Ascending aorta (tissue), 2 donors: ENCODE data around the gene PRRC2A. TPM values are rescaled to one million over a fixed set of nuclear protein-coding genes. Genes with fewer than 3 reads are reported as not detected.

Experiments
- DNase-seq, 2 donors: peaks; one replicate each; pipeline ENCODE4 v3.0.0-alpha.2; 2019; ENCODE audit warnings: low spot score in 2 of 2
- H3K27ac ChIP-seq, 2 donors: fragments of 200-600 bp; sonication (generic); one replicate each; pipeline ENCODE4 v1.5.1; 2016 to 2017; ENCODE audit warnings: mild to moderate bottlenecking in 1 of 2
- H3K27me3 ChIP-seq: fragments of 200-600 bp; sonication (generic); one replicate; pipeline ENCODE4 v1.5.1; 2017
- H3K36me3 ChIP-seq, 2 donors: fragments of 200-600 bp; sonication (generic); one replicate each; pipeline ENCODE4 v1.5.1; 2016
- H3K4me1 ChIP-seq, 2 donors: fragments of 200-600 bp; sonication (generic); one replicate each; pipeline ENCODE4 v1.5.1; 2016 to 2017; ENCODE audit warnings: mild to moderate bottlenecking in 1 of 2
- H3K4me3 ChIP-seq, 2 donors: fragments of 200-600 bp; sonication (generic); one replicate each; pipeline ENCODE4 v1.5.1; 2016 to 2017; ENCODE audit warnings: mild to moderate bottlenecking in 1 of 2
- H3K9me3 ChIP-seq, 2 donors: fragments of 200-600 bp; sonication (generic); one replicate each; pipeline ENCODE4 v1.5.1; 2016
- intact Hi-C: fragments of 100-400 bp; cut with DNase I; formaldehyde crosslinking; loops from one replicate; pipeline ENCODE4 v1.15.1; 2023
- total RNA-seq: library from RNA; depleted of rRNA; stranded (reverse); fragments of >200 nt; gene quantifications from one replicate; pipeline ENCODE4 v1.1.0, GENCODE V29; 2016
- TF ChIP-seq, protein P1 (sequence below), 3 experiments: fragments of 200-600 bp in 2 of 3; fragments of 450-650 bp in 1 of 3; sonication (generic) in 2 of 3; IDR thresholded peaks; one replicate each; pipeline ENCODE4 v1.5.1; 2016 to 2019; ENCODE audit warnings: antibody characterized with exemption in 3 of 3, mild to moderate bottlenecking in 1 of 3, moderate library complexity in 1 of 3

PRRC2A gene
- total RNA-seq, 1 donor from 2014 or later = 171 TPM

DNA sequence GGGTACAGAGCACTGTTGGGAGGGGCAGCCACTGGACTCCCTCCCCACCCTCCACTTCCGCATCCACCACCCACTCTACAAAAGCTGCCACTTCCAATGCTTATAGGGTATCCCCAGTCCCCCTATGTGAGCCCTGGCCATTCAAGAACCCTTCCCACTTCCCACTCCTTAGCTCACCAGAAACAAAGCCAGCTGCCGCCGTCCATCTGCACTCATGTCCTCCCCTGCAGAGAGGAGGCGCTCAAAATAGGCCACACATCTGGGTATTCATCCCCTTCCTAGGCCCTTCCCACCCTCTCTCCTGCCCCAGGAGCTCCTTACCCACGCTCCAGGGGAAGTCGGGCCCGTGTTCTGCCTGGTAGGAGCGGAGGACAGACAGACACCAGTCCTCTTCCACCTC, 66.8 kb downstream of the PRRC2A start:
- no peaks in the 10 kb centered on the region for H3K9me3 ChIP-seq
- no peaks in the 10 kb centered on the region for H3K4me1 ChIP-seq
- DNase-seq = no peak
- H3K27me3 ChIP-seq = no peaks in the 10 kb centered on the region
- intact Hi-C loops = no loop called here
- TF ChIP-seq, protein P1, sequence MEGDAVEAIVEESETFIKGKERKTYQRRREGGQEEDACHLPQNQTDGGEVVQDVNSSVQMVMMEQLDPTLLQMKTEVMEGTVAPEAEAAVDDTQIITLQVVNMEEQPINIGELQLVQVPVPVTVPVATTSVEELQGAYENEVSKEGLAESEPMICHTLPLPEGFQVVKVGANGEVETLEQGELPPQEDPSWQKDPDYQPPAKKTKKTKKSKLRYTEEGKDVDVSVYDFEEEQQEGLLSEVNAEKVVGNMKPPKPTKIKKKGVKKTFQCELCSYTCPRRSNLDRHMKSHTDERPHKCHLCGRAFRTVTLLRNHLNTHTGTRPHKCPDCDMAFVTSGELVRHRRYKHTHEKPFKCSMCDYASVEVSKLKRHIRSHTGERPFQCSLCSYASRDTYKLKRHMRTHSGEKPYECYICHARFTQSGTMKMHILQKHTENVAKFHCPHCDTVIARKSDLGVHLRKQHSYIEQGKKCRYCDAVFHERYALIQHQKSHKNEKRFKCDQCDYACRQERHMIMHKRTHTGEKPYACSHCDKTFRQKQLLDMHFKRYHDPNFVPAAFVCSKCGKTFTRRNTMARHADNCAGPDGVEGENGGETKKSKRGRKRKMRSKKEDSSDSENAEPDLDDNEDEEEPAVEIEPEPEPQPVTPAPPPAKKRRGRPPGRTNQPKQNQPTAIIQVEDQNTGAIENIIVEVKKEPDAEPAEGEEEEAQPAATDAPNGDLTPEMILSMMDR (IDR thresholded peaks at IDR 0.05) = no peak
- H3K27ac ChIP-seq = no peak overlapping the region
- no peak overlapping the region for H3K4me3 ChIP-seq
- peaks cover 54 to 64% of the 10 kb centered on the region in 2 donors for H3K36me3 ChIP-seq

Other genes with a start within 250 kb of the PRRC2A start
- gene MICA, start 217.1 kb upstream of the PRRC2A start, total RNA-seq = 19.2 TPM
- gene MICB, start 122.6 kb upstream of the PRRC2A start, total RNA-seq = 0.11 TPM
- not detected for gene MCCD1, start 91.8 kb upstream of the PRRC2A start, total RNA-seq
- 134 TPM for gene DDX39B, start 78.7 kb upstream of the PRRC2A start, total RNA-seq
- gene ATP6V1G2, start 74.1 kb upstream of the PRRC2A start, total RNA-seq = not detected
- gene NFKBIL1, start 73.1 kb upstream of the PRRC2A start, total RNA-seq = 71.5 TPM
- gene LTA, start 48.4 kb upstream of the PRRC2A start, total RNA-seq = not detected
- 11.5 TPM for gene TNF, start 45.1 kb upstream of the PRRC2A start, total RNA-seq
- gene LTB, start 38.3 kb upstream of the PRRC2A start, total RNA-seq = not detected
- 21.4 TPM for gene LST1, start 34.4 kb upstream of the PRRC2A start, total RNA-seq
- gene NCR3, start 27.7 kb upstream of the PRRC2A start, total RNA-seq = not detected
- 1.7 TPM for gene AIF1, start 5.5 kb upstream of the PRRC2A start, total RNA-seq
- gene BAG6, start 31.9 kb downstream of the PRRC2A start, total RNA-seq = 255 TPM
- not detected for gene APOM, start 35.2 kb downstream of the PRRC2A start, total RNA-seq
- 20.9 TPM for gene C6orf47, start 40.1 kb downstream of the PRRC2A start, total RNA-seq
- gene GPANK1, start 44.3 kb downstream of the PRRC2A start, total RNA-seq = 9.8 TPM
- 148 TPM for gene CSNK2B, start 45.4 kb downstream of the PRRC2A start, total RNA-seq
- gene LY6G5B, start 49.3 kb downstream of the PRRC2A start, total RNA-seq = 24.1 TPM
- gene LY6G5C, start 60.4 kb downstream of the PRRC2A start, total RNA-seq = 0.96 TPM
- 28.0 TPM for gene ABHD16A, start 82.6 kb downstream of the PRRC2A start, total RNA-seq
- gene LY6G6F, start 86.2 kb downstream of the PRRC2A start, total RNA-seq = not detected
- gene LY6G6D, start 94.6 kb downstream of the PRRC2A start, total RNA-seq = not detected
- gene LY6G6C, start 101.0 kb downstream of the PRRC2A start, total RNA-seq = not detected
- not detected for gene MPIG6B, start 102.7 kb downstream of the PRRC2A start, total RNA-seq
- 150 TPM for gene DDAH2, start 108.6 kb downstream of the PRRC2A start, total RNA-seq
- 281 TPM for gene CLIC1, start 115.8 kb downstream of the PRRC2A start, total RNA-seq
- gene MSH5, start 119.3 kb downstream of the PRRC2A start, total RNA-seq = 17.7 TPM
- gene SAPCD1, start 141.9 kb downstream of the PRRC2A start, total RNA-seq = not detected
- gene VWA7, start 156.6 kb downstream of the PRRC2A start, total RNA-seq = not detected
- 48.3 TPM for gene VARS1, start 175.0 kb downstream of the PRRC2A start, total RNA-seq
- 61.3 TPM for gene LSM2, start 186.3 kb downstream of the PRRC2A start, total RNA-seq
- not detected for gene HSPA1L, start 194.6 kb downstream of the PRRC2A start, total RNA-seq
- 288 TPM for gene HSPA1A, start 194.8 kb downstream of the PRRC2A start, total RNA-seq
- 613 TPM for gene HSPA1B, start 207.0 kb downstream of the PRRC2A start, total RNA-seq
- 21.6 TPM for gene NEU1, start 242.1 kb downstream of the PRRC2A start, total RNA-seq